BLaER1 treated with 17β-estradiol and CSF1 and Interleukin-3, amounts not matched to agents 10 nM and 100 nM (cell line): ENCODE results near the gene BCAP29.
"Not testable (repeated sequence)": the region's sequence is repeated elsewhere in the genome, so short reads cannot be mapped to it uniquely, and the experiment has no call there.

Experiments used
- H3K27ac ChIP-seq, 11 experiments: shearing (Covaris generic); formaldehyde crosslinking; 2 replicates each; pipeline ENCODE4 v1.8.1; 2022
- H3K27me3 ChIP-seq, 11 experiments: shearing (Covaris generic); formaldehyde crosslinking; 2 replicates each; pipeline ENCODE4 v1.8.1; 2022
- H3K36me3 ChIP-seq, 11 experiments: shearing (Covaris generic); formaldehyde crosslinking; 2 replicates each; pipeline ENCODE4 v1.8.1; 2022
- H3K4me1 ChIP-seq, 10 experiments: shearing (Covaris generic); formaldehyde crosslinking; 2 replicates each; pipeline ENCODE4 v1.8.1; 2022
- H3K4me2 ChIP-seq, 11 experiments: shearing (Covaris generic); formaldehyde crosslinking; 2 replicates each; pipeline ENCODE4 v1.8.1; 2022
- H3K4me3 ChIP-seq, 10 experiments: shearing (Covaris generic); formaldehyde crosslinking; 2 replicates each; pipeline ENCODE4 v1.8.1; 2022
- H3K9ac ChIP-seq, 11 experiments: shearing (Covaris generic); formaldehyde crosslinking; 2 replicates each; pipeline ENCODE4 v1.8.1; 2022
- H3K9me3 ChIP-seq, 11 experiments: shearing (Covaris generic); formaldehyde crosslinking; replicated peaks in 1 of 11; 2 replicates each; pipeline ENCODE4 v1.8.1; 2022
- H4K20me1 ChIP-seq, 11 experiments: shearing (Covaris generic); formaldehyde crosslinking; 2 replicates each; pipeline ENCODE4 v1.8.1; 2022
- Cebpa-rat ChIP-seq, 11 experiments: shearing (Covaris generic); IDR thresholded peaks; 2 replicates each; pipeline ENCODE4 v1.8.1; 2022

BCAP29 gene

GRCh38 chr7:107627002-107627401 lies 47.0 kb downstream of the BCAP29 start:
- no peaks in the 10 kb centered on the region for H3K36me3 ChIP-seq
- no peak overlapping the region for H3K27ac ChIP-seq
- H3K27me3 ChIP-seq = no peaks in the 10 kb centered on the region
- H4K20me1 ChIP-seq = no peaks in the 10 kb centered on the region
- H3K9me3 ChIP-seq = peaks cover 0 to 5% (median 0%) of the 10 kb centered on the region in 11 experiments; a peak in 4 of 22 replicates
- TF ChIP-seq Cebpa-rat (IDR thresholded peaks at IDR 0.05) = no peak
- no peak overlapping the region for H3K9ac ChIP-seq
- peak overlapping the region in 1 of 11 experiments; percentile 63; a peak in 1 of 22 replicates for H3K4me2 ChIP-seq
- peaks cover 0 to 50% (median 5%) of the 10 kb centered on the region in 10 experiments; a peak in 10 of 20 replicates for H3K4me1 ChIP-seq
- no peak overlapping the region for H3K4me3 ChIP-seq

GRCh38 chr7:107628461-107629064 lies 48.5 kb downstream of the BCAP29 start:
- Histone ChIP-seq H3K27me3 (no peaks in the 10 kb centered on the region), H3K9me3 (peaks cover 0 to 5% (median 0%) of the 10 kb centered on the region in 11 experiments; a peak in 4 of 22 replicates), H4K20me1 (no peaks in the 10 kb centered on the region), H3K27ac (peak overlapping the region in 1 of 11 experiments; percentile 1; a peak in 1 of 22 replicates), H3K9ac (no peak overlapping the region; a peak in 1 of 22 replicates), H3K4me3 (no peak overlapping the region), H3K36me3 (no peaks in the 10 kb centered on the region), H3K4me2 (peak overlapping the region in 3 of 11 experiments; percentile 11 to 63 (median 27); a peak in 5 of 22 replicates), H3K4me1 (peaks cover 0 to 55% (median 2%) of the 10 kb centered on the region in 10 experiments; a peak in 9 of 20 replicates)
- no peak for TF ChIP-seq Cebpa-rat (IDR thresholded peaks at IDR 0.05)

GRCh38 chr7:107630342-107630741 lies 50.3 kb downstream of the BCAP29 start:
- H3K9me3 ChIP-seq = peaks cover 0 to 5% (median 0%) of the 10 kb centered on the region in 11 experiments; a peak in 4 of 22 replicates
- H3K4me2 ChIP-seq = no peak overlapping the region
- H3K4me3 ChIP-seq = no peak overlapping the region
- H3K27ac ChIP-seq = no peak overlapping the region
- no peaks in the 10 kb centered on the region for H4K20me1 ChIP-seq
- peaks cover 0 to 60% (median 2%) of the 10 kb centered on the region in 10 experiments; a peak in 9 of 20 replicates for H3K4me1 ChIP-seq
- H3K27me3 ChIP-seq = no peaks in the 10 kb centered on the region
- no peaks in the 10 kb centered on the region for H3K36me3 ChIP-seq
- H3K9ac ChIP-seq = no peak overlapping the region
- TF ChIP-seq Cebpa-rat (IDR thresholded peaks at IDR 0.05) = no peak

GRCh38 chr7:107631588-107632491 lies 51.8 kb downstream of the BCAP29 start:
- H3K27ac ChIP-seq = no peak overlapping the region
- TF ChIP-seq Cebpa-rat (IDR thresholded peaks at IDR 0.05) = no peak

GRCh38 chr7:107632492-107632865 lies 52.4 kb downstream of the BCAP29 start:
- TF ChIP-seq Cebpa-rat (IDR thresholded peaks at IDR 0.05) = no peak
- Histone ChIP-seq H3K27me3 (no peaks in the 10 kb centered on the region), H4K20me1 (no peaks in the 10 kb centered on the region), H3K27ac (no peak overlapping the region), H3K9ac (no peak overlapping the region), H3K4me3 (no peak overlapping the region), H3K4me2 (peak overlapping the region in 1 of 11 experiments; percentile 40; a peak in 1 of 22 replicates), H3K4me1 (peaks cover 0 to 53% (median 2%) of the 10 kb centered on the region in 10 experiments; a peak in 9 of 20 replicates), H3K36me3 (no peaks in the 10 kb centered on the region), H3K9me3 (peaks cover 0 to 10% (median 5%) of the 10 kb centered on the region in 11 experiments; a peak in 13 of 22 replicates)

More at GRCh38 chr7:107631588-107632491, 51.8 kb downstream of the BCAP29 start:
- Histone ChIP-seq H3K9ac (no peak overlapping the region), H3K4me1 (peaks cover 0 to 60% (median 2%) of the 10 kb centered on the region in 10 experiments; a peak in 9 of 20 replicates), H3K9me3 (peaks cover 0 to 4% (median 3%) of the 10 kb centered on the region in 11 experiments; a peak in 9 of 22 replicates), H3K36me3 (no peaks in the 10 kb centered on the region), H3K27me3 (no peaks in the 10 kb centered on the region), H3K4me2 (peak overlapping the region in 1 of 11 experiments; percentile 41; a peak in 2 of 22 replicates), H3K4me3 (no peak overlapping the region), H4K20me1 (no peaks in the 10 kb centered on the region)

GRCh38 chr7:107638594-107638993 lies 58.5 kb downstream of the BCAP29 start:
- peaks cover 0 to 42% (median 9%) of the 10 kb centered on the region in 10 experiments; a peak in 15 of 20 replicates for H3K4me1 ChIP-seq
- peak overlapping the region in 8 of 11 experiments; percentile 3 to 78 (median 35); a peak in 11 of 22 replicates for H3K4me2 ChIP-seq
- no peaks in the 10 kb centered on the region for H3K36me3 ChIP-seq
- peaks cover 0 to 16% (median 10%) of the 10 kb centered on the region in 11 experiments; a peak in 15 of 22 replicates for H3K9me3 ChIP-seq
- H3K9ac ChIP-seq = peak overlapping the region in 3 of 11 experiments; percentile 6 to 56 (median 47); a peak in 5 of 22 replicates
- H4K20me1 ChIP-seq = no peaks in the 10 kb centered on the region
- no peaks in the 10 kb centered on the region for H3K27me3 ChIP-seq
- no peak for TF ChIP-seq Cebpa-rat (IDR thresholded peaks at IDR 0.05)
- H3K4me3 ChIP-seq = no peak overlapping the region
- H3K27ac ChIP-seq = peak overlapping the region in 5 of 11 experiments; percentile 46 to 81 (median 51); a peak in 9 of 22 replicates

GRCh38 chr7:107639070-107639469 lies 59.0 kb downstream of the BCAP29 start:
- H4K20me1 ChIP-seq, H3K36me3 ChIP-seq, H3K4me3 ChIP-seq, H3K27me3 ChIP-seq: not testable (repeated sequence)
- H3K9me3 ChIP-seq = peaks cover 0 to 16% (median 10%) of the 10 kb centered on the region in 11 experiments; a peak in 15 of 22 replicates
- peak overlapping the region in 7 of 11 experiments; percentile 3 to 78 (median 41); a peak in 8 of 22 replicates for H3K4me2 ChIP-seq
- H3K27ac ChIP-seq = peak overlapping the region in 5 of 11 experiments; percentile 46 to 81 (median 51); a peak in 8 of 22 replicates
- peaks cover 0 to 42% (median 10%) of the 10 kb centered on the region in 10 experiments; a peak in 15 of 20 replicates for H3K4me1 ChIP-seq
- H3K9ac ChIP-seq = peak overlapping the region in 3 of 11 experiments; percentile 6 to 56 (median 47); a peak in 5 of 22 replicates

GRCh38 chr7:107641676-107642075 lies 61.6 kb downstream of the BCAP29 start:
- H3K4me3 ChIP-seq = no peak overlapping the region
- H3K27me3 ChIP-seq = no peaks in the 10 kb centered on the region
- H3K4me2 ChIP-seq = no peak overlapping the region
- H3K4me1 ChIP-seq = peaks cover 0 to 55% (median 14%) of the 10 kb centered on the region in 10 experiments; a peak in 15 of 20 replicates
- H3K9ac ChIP-seq = no peak overlapping the region
- peaks cover 0 to 15% (median 10%) of the 10 kb centered on the region in 11 experiments; a peak in 15 of 22 replicates for H3K9me3 ChIP-seq
- H3K27ac ChIP-seq = no peak overlapping the region
- H3K36me3 ChIP-seq = no peaks in the 10 kb centered on the region
- TF ChIP-seq Cebpa-rat (IDR thresholded peaks at IDR 0.05) = no peak
- no peaks in the 10 kb centered on the region for H4K20me1 ChIP-seq
